Colon (tissue), 2 donors: ENCODE data around the gene SLC39A7.

Source experiments
- FAIRE-seq: peaks from 2 replicates; lab custom pipeline; 2012; peaks lifted over from hg19 to GRCh38; lab: Jason Lieb, UNC
- donor health status: control.
- donor health status: control.

The SLC39A7 gene

GRCh38 chr6:33200219-33201146 is at the start of gene SLC39A7, which contains the start of gene RXRB:
Gene SLC39A7 (plus strand): TSS chr6:33200867. CDS start chr6:33201246, 379 bp downstream.
Gene RXRB (minus strand): TSS chr6:33200665. CDS start chr6:33200476, 189 bp downstream.
- FAIRE-seq = no peak

DNA sequence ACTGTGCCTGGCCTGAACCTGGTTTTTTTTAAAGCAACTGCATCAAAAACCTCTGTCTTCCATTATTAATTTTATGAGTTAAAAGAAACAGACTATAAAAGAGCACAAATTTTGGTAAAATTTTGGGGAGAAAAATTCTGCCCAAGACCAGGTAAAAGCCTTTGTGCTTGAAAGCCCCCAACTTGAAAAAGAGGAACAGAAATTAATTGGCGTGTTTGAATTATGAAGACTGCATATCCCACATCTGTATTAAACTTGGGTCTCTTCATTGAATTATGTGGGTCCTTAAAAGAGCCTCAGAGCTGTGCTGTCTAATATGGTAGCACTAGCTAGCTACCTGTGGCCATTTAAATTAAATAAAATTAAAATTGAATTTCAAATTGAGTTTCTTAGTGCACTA is 49.6 kb upstream of the SLC39A7 start:
- no peak for FAIRE-seq

DNA sequence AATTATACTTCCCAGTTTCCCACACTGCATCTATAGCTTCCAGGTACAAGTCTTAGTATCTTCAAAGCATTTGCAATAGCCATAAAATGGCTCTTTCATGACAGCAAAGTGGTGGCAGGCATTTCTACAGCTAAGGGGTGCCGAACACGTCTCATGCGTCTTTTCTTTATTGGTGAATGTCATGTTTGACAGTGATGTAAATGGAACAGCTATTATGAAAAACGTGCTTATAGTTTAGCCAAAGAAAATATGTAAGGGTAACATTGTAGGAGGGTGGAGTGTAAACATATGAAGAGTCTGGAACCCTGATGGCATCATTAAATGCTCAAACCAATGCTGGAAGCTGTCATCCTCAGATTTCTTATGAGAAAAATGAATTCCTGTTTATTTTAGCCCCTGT is 46.3 kb upstream of the SLC39A7 start:
- no peak for FAIRE-seq

GRCh38 chr6:33156561-33156960 is 44.1 kb upstream of the SLC39A7 start:
- FAIRE-seq = no peak

- no peak for FAIRE-seq
These were observed 43.7 kb upstream of the SLC39A7 start for GRCh38 chr6:33156964-33157363.

- FAIRE-seq = no peak
These were observed 40.6 kb upstream of the SLC39A7 start for GRCh38 chr6:33160096-33160495.

DNA sequence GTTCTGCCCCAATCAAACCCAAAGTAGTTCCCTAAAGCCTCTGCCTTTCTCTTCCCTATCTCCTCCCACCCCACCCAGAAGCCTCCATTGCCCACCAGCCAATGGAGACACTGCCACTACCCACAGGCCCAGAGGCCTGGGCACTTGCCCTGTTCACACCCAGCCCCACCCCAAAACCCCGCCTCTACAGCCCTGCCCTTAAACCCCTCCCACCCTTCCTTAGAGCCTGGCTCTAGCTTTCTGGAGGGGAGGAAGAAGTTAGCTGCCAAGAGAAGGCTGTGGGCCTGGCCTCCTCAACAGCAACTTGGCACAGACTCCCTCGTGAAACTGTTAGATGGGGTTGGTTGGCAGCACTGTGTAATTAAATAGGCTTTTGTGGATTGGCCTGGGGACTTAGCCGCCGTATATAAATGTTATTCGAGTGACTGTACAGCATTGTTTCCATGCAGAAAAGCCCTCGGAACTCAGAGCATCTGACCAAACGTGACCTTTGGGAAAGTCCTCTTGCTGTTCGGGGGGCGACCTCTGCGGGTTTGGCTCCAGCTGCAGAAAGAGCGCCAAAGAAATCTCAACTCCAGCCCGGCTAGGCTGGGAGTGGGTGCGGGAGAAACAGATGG is 39.8 kb upstream of the SLC39A7 start:
- no peak for FAIRE-seq

- no peak for FAIRE-seq
These were observed 39.0 kb upstream of the SLC39A7 start for GRCh38 chr6:33161354-33162331.

- no peak for FAIRE-seq
These were observed 37.1 kb upstream of the SLC39A7 start for GRCh38 chr6:33163540-33163939.

DNA sequence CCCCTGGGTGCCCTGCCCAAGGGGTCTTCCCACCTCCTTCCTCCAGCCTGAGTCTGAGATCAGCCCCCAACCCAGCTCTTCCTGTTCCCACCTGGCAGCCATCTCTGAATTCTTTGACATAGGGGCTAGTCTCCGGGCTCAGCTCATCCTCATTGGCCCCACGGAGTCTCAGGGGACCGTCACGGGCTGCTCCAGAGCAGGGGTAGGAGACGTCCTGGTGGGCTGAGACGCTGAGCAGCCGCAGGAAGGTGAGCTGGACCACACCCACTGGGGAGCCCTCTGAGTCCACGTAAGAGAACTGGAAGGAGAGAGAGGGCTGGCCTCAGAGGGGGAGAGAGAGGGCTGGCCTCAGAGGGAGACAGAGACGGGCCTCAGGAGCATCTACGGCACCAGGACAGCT is 36.5 kb upstream of the SLC39A7 start:
- no peak for FAIRE-seq

- no peak for FAIRE-seq
These were observed 35.8 kb upstream of the SLC39A7 start for GRCh38 chr6:33164665-33165373.

- no peak for FAIRE-seq
These were observed 34.9 kb upstream of the SLC39A7 start for GRCh38 chr6:33165581-33166258.

- no peak for FAIRE-seq
These were observed 34.3 kb upstream of the SLC39A7 start for GRCh38 chr6:33166363-33166762.

- no peak for FAIRE-seq
These were observed 33.9 kb upstream of the SLC39A7 start for GRCh38 chr6:33166811-33167210.

DNA sequence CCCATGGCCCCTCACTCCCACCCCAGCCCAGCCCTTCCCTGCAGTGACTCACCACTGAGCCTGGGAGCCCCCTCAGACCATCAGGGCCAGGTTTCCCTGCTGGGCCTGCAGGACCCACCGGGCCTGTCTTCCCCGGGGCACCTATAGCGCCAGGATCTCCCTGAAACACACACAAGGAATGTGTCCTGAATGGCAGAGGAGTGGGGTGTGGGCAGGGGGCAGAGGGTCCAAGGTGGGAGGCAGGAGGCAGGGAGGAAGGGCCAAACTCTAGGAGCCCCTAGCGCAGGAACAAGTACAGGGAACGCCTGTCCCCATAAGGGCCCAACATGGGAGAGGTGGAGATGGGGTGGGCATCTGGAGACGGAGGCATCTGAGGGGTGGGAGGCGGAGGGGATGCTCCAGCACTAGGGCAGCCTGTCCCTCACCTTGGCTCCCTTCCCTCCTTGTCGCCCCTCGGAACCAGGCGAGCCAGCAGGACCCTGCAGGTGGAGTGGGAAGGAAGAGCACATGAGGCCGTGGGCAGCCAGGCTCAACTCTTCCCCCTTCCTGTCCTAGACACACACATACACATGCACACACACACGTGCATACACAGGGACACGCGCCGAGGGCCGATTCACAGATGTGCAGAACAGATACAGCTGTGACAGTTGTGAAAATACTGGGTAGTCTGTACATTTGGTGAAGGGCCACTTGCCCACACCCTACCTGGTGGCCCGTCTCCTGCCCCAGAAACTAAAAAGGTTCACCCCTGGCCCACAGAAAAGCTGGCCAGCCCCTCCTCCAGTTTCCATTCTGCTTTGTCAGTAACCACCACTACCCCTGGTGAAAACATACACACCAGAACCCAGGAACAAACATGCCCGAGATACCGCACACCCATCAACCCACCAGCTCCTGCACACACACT is 33.0 kb upstream of the SLC39A7 start:
- FAIRE-seq = no peak

DNA sequence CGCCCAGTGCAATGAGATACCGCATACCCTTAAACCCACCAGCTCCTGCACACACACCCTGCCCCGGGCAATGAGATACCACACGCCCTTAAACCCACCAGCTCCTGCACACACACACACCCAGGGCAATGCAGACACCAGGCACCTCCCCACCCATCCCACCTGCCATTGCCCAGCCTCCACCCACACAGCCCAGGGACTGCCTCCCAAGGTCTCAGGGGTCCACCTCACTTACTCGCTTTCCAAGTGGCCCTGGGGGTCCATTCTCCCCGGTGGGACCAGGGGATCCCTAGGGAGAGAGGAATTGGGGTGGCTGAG is 32.4 kb upstream of the SLC39A7 start:
- no peak for FAIRE-seq

- FAIRE-seq = no peak
These were observed 32.0 kb upstream of the SLC39A7 start for GRCh38 chr6:33168639-33169038.

DNA sequence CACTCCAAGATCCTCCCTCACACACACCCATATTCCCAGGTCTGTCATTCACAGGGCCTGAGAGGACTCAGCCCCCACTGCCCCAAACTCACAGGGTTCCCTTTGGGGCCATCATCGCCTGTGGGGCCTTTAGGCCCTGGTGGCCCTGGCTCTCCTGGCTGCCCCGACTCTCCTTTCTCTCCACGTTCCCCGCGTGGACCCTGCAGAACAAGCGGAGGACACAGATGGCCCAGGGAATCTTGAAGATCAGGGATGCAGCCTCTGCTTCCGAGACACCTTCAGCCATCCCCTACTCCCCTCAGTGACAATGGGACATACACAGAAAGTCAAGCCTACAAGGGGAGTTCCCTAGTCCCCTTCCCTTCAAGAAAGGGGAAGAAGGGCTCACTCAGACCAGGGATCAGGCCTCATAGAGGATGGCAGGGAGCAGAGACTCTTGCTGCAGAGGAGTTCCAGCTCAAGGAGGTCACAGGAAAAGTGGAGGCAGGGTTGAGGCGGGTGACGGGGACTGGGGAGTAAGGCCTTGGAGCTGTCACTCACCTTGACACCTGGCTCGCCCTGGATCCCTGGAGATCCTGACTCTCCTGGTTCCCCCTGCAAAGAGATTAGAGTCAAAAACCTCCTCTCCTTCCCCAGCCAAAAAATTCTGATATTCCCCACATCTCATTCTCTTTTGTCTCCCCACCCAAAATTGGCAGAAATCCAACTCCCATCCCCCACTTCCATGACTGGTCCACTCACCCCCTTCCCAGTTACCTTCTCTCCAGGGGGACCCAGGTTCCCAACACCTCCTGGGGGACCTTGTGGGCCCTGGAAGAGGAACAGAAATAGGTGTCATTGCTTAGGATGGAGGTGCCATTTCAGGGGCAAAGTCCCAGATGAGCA is 31.1 kb upstream of the SLC39A7 start:
- no peak for FAIRE-seq
